Measurements from ENCODE around the gene NFE2.
"Not testable (repeated sequence)": the region's sequence is repeated elsewhere in the genome, so short reads cannot be mapped to it uniquely, and the experiment has no call there.

The NFE2 gene

GRCh38 chr12:54304187-54304810 is 3.5 kb upstream of the NFE2 start:
- DNase-seq, result no peak

GRCh38 chr12:54303640-54304039 is 2.8 kb upstream of the NFE2 start:
- DNase-seq, result no peak

- no peak for DNase-seq
Observed at GRCh38 chr12:54301428-54302048, 723 bp upstream of the NFE2 start.

- DNase-seq, result no peak
Observed at GRCh38 chr12:54300225-54300731, 537 bp downstream of the NFE2 start.

- DNase-seq, result no peak
Observed at GRCh38 chr12:54299515-54300224, 1.1 kb downstream of the NFE2 start.

GRCh38 chr12:54298904-54299303 is 1.9 kb downstream of the NFE2 start:
- no peak for DNase-seq

- no peak for DNase-seq
Observed at GRCh38 chr12:54296393-54297099, 4.3 kb downstream of the NFE2 start.

GRCh38 chr12:54294953-54295566 is 5.8 kb downstream of the NFE2 start:
- DNase-seq, result no peak

GRCh38 chr12:54294152-54294952 is 6.5 kb downstream of the NFE2 start:
- no peak for DNase-seq

- no peak for DNase-seq
Observed at GRCh38 chr12:54292931-54293241, 7.9 kb downstream of the NFE2 start.

- DNase-seq, result no peak
Observed at GRCh38 chr12:54292083-54292930, 8.5 kb downstream of the NFE2 start.

GRCh38 chr12:54287261-54288157 is 13.3 kb downstream of the NFE2 start:
- DNase-seq, result no peak

GRCh38 chr12:54286042-54287030 is 14.5 kb downstream of the NFE2 start:
- no peak for DNase-seq

- DNase-seq, result no peak
Observed at GRCh38 chr12:54285150-54286041, 15.4 kb downstream of the NFE2 start.

- not testable (repeated sequence) for DNase-seq
Observed at GRCh38 chr12:54284070-54284780, 16.6 kb downstream of the NFE2 start.

GRCh38 chr12:54282949-54283593 is 17.7 kb downstream of the NFE2 start:
- no peak for DNase-seq

GRCh38 chr12:54281694-54282093 is 19.1 kb downstream of the NFE2 start:
- not testable (repeated sequence) for DNase-seq
